ENCODE data around the gene CD83. TPM values are rescaled to one million over a fixed set of nuclear protein-coding genes. Genes with fewer than 3 reads are reported as not detected.
"Not testable (repeated sequence)": the region's sequence is repeated elsewhere in the genome, so short reads cannot be mapped to it uniquely, and the experiment has no call there.

Gene CD83
- total RNA-seq, 1 experiment from 2014 or later = 15.9 TPM

GRCh38 chr6:14135893-14136539 lies 18.4 kb downstream of the CD83 start:
- Histone ChIP-seq H3K27ac (no peak overlapping the region), H3K4me3 (no peak overlapping the region), H3K9me3 (replicated peaks) (no peaks in the 10 kb centered on the region), H3K27me3 (replicated peaks) (no peaks in the 10 kb centered on the region), H3K36me3 (no peaks in the 10 kb centered on the region; the same call in none of the 2 replicates), H3K4me1 (replicated peaks) (no peaks in the 10 kb centered on the region)
- no peak for DNase-seq (ENCODE audit: low read depth in 1 of 2, low spot score in 2 of 2)

GRCh38 chr6:14138701-14139215 lies 21.2 kb downstream of the CD83 start:
- H3K9me3 ChIP-seq (replicated peaks) = no peaks in the 10 kb centered on the region
- no peaks in the 10 kb centered on the region for H3K27me3 ChIP-seq (replicated peaks)
- DNase-seq (ENCODE audit: low read depth in 1 of 2, low spot score in 2 of 2) = no peak
- H3K4me1 ChIP-seq (replicated peaks) = no peaks in the 10 kb centered on the region
- H3K4me3 ChIP-seq = no peak overlapping the region
- H3K36me3 ChIP-seq = no peaks in the 10 kb centered on the region; the same call in none of the 2 replicates
- H3K27ac ChIP-seq = no peak overlapping the region

GRCh38 chr6:14141351-14142062 lies 23.9 kb downstream of the CD83 start:
- DNase-seq (ENCODE audit: low read depth in 1 of 2, low spot score in 2 of 2) = no peak
- no peak overlapping the region for H3K4me3 ChIP-seq
- H3K27ac ChIP-seq = no peak overlapping the region

GRCh38 chr6:14142063-14142450 lies 24.5 kb downstream of the CD83 start:
- Histone ChIP-seq H3K4me1 (replicated peaks) (no peaks in the 10 kb centered on the region), H3K4me3 (no peak overlapping the region), H3K27ac (no peak overlapping the region), H3K9me3 (replicated peaks) (no peaks in the 10 kb centered on the region), H3K27me3 (replicated peaks) (no peaks in the 10 kb centered on the region), H3K36me3 (no peaks in the 10 kb centered on the region)
- DNase-seq (ENCODE audit: low read depth in 1 of 2, low spot score in 2 of 2) = no peak

More at GRCh38 chr6:14141351-14142062, 23.9 kb downstream of the CD83 start:
- Histone ChIP-seq H3K36me3 (no peaks in the 10 kb centered on the region; the same call in 1 of the 2 replicates), H3K27me3 (replicated peaks) (no peaks in the 10 kb centered on the region), H3K9me3 (replicated peaks) (no peaks in the 10 kb centered on the region), H3K4me1 (replicated peaks) (no peaks in the 10 kb centered on the region)

GRCh38 chr6:14142511-14143223 lies 25.1 kb downstream of the CD83 start:
- Histone ChIP-seq H3K4me1 (replicated peaks) (no peaks in the 10 kb centered on the region), H3K36me3 (no peaks in the 10 kb centered on the region), H3K27ac (no peak overlapping the region), H3K27me3 (replicated peaks) (no peaks in the 10 kb centered on the region), H3K9me3 (replicated peaks) (no peaks in the 10 kb centered on the region), H3K4me3 (no peak overlapping the region)
- DNase-seq (ENCODE audit: low read depth in 1 of 2, low spot score in 2 of 2) = no peak

GRCh38 chr6:14143305-14143704 lies 25.7 kb downstream of the CD83 start:
- Histone ChIP-seq H3K9me3 (replicated peaks) (no peaks in the 10 kb centered on the region), H3K4me3 (no peak overlapping the region), H3K27me3 (replicated peaks) (no peaks in the 10 kb centered on the region), H3K4me1 (replicated peaks) (no peaks in the 10 kb centered on the region), H3K27ac (no peak overlapping the region), H3K36me3 (no peaks in the 10 kb centered on the region)
- no peak for DNase-seq (ENCODE audit: low read depth in 1 of 2, low spot score in 2 of 2)

GRCh38 chr6:14144678-14145113 lies 27.1 kb downstream of the CD83 start:
- H3K4me3 ChIP-seq = no peak overlapping the region
- H3K9me3 ChIP-seq (replicated peaks) = no peaks in the 10 kb centered on the region
- no peaks in the 10 kb centered on the region for H3K36me3 ChIP-seq
- H3K4me1 ChIP-seq (replicated peaks) = no peaks in the 10 kb centered on the region
- H3K27me3 ChIP-seq (replicated peaks) = no peaks in the 10 kb centered on the region
- no peak overlapping the region for H3K27ac ChIP-seq
- DNase-seq (ENCODE audit: low read depth in 1 of 2, low spot score in 2 of 2) = peak; percentile 48 to 73

GRCh38 chr6:14146506-14147096 lies 29.0 kb downstream of the CD83 start:
- Histone ChIP-seq H3K27me3 (replicated peaks) (no peaks in the 10 kb centered on the region), H3K36me3 (no peaks in the 10 kb centered on the region), H3K4me3 (no peak overlapping the region), H3K4me1 (replicated peaks) (no peaks in the 10 kb centered on the region), H3K27ac (no peak overlapping the region), H3K9me3 (replicated peaks) (no peaks in the 10 kb centered on the region)
- no peak for DNase-seq (ENCODE audit: low read depth in 1 of 2, low spot score in 2 of 2)

GRCh38 chr6:14147891-14148290 lies 30.3 kb downstream of the CD83 start:
- no peak overlapping the region for H3K27ac ChIP-seq
- H3K9me3 ChIP-seq (replicated peaks) = no peaks in the 10 kb centered on the region
- no peaks in the 10 kb centered on the region for H3K27me3 ChIP-seq (replicated peaks)
- H3K4me3 ChIP-seq = no peak overlapping the region
- no peak for DNase-seq (ENCODE audit: low read depth in 1 of 2, low spot score in 2 of 2)
- no peaks in the 10 kb centered on the region for H3K36me3 ChIP-seq
- H3K4me1 ChIP-seq (replicated peaks) = no peaks in the 10 kb centered on the region

- Histone ChIP-seq H3K4me1 (replicated peaks) (no peaks in the 10 kb centered on the region), H3K36me3 (no peaks in the 10 kb centered on the region), H3K9me3 (replicated peaks) (no peaks in the 10 kb centered on the region), H3K4me3 (no peak overlapping the region), H3K27ac (no peak overlapping the region), H3K27me3 (replicated peaks) (no peaks in the 10 kb centered on the region)
- DNase-seq (ENCODE audit: low read depth in 1 of 2, low spot score in 2 of 2) = no peak
These were observed 30.9 kb downstream of the CD83 start for GRCh38 chr6:14148471-14148870.

- Histone ChIP-seq H3K9me3 (replicated peaks) (no peaks in the 10 kb centered on the region), H3K4me3 (no peak overlapping the region), H3K27ac (no peak overlapping the region), H3K36me3 (no peaks in the 10 kb centered on the region), H3K27me3 (replicated peaks) (no peaks in the 10 kb centered on the region), H3K4me1 (replicated peaks) (no peaks in the 10 kb centered on the region)
- DNase-seq (ENCODE audit: low read depth in 1 of 2, low spot score in 2 of 2) = no peak
These were observed 31.6 kb downstream of the CD83 start for GRCh38 chr6:14149053-14149738.

- Histone ChIP-seq H3K27ac (no peak overlapping the region), H3K27me3 (replicated peaks) (no peaks in the 10 kb centered on the region)
These were observed 32.2 kb downstream of the CD83 start for GRCh38 chr6:14149739-14150130.

GRCh38 chr6:14151300-14151699 lies 33.7 kb downstream of the CD83 start:
- H3K27ac ChIP-seq; DNase-seq (ENCODE audit: low read depth in 1 of 2, low spot score in 2 of 2); H3K4me3 ChIP-seq; H3K36me3 ChIP-seq; H3K9me3 ChIP-seq (replicated peaks); H3K27me3 ChIP-seq (replicated peaks); H3K4me1 ChIP-seq (replicated peaks): not testable (repeated sequence)

More at GRCh38 chr6:14149739-14150130, 32.2 kb downstream of the CD83 start:
- H3K4me1 ChIP-seq (replicated peaks) = no peaks in the 10 kb centered on the region
- H3K36me3 ChIP-seq = no peaks in the 10 kb centered on the region
- no peak for DNase-seq (ENCODE audit: low read depth in 1 of 2, low spot score in 2 of 2)
- no peaks in the 10 kb centered on the region for H3K9me3 ChIP-seq (replicated peaks)
- no peak overlapping the region for H3K4me3 ChIP-seq

Measured in SJSA1 (cell line).